GM19193 (cell line): Measurements from ENCODE around the gene LCOR.

Experiments used
- POLR2A ChIP-seq: IDR thresholded peaks from 4 replicates; pipeline ENCODE4 v1.6.1; 2011; ENCODE audit not compliant: insufficient read depth, insufficient read length; ENCODE audit errors: extremely low read depth

Gene LCOR

DNA sequence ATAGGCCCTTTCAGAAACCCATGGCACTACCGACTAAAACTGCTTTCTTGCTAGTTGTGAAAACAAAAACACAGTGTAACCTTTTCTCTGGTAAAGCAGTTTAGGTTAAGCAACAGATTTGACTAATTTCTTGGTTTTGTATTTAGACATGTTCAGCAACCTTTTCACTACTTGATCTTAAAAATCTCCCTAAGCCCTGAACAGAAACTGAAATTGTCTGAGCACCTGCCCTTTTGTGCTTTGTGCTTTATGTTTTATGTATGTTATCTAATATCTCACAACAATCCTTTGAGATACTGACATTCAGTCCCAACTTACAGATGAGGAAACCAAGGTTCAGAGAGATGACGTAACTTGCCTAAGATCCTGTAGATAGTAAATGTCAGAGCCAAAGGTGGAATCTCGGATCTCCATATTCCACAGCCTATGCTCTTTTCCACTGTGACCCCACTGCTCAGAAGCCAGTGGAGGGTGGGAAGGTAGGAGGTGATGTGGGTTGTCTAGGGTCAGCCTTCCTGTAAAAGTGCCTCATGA is 146.6 kb downstream of the LCOR start:
- no peak for TF ChIP-seq POLR2A

DNA sequence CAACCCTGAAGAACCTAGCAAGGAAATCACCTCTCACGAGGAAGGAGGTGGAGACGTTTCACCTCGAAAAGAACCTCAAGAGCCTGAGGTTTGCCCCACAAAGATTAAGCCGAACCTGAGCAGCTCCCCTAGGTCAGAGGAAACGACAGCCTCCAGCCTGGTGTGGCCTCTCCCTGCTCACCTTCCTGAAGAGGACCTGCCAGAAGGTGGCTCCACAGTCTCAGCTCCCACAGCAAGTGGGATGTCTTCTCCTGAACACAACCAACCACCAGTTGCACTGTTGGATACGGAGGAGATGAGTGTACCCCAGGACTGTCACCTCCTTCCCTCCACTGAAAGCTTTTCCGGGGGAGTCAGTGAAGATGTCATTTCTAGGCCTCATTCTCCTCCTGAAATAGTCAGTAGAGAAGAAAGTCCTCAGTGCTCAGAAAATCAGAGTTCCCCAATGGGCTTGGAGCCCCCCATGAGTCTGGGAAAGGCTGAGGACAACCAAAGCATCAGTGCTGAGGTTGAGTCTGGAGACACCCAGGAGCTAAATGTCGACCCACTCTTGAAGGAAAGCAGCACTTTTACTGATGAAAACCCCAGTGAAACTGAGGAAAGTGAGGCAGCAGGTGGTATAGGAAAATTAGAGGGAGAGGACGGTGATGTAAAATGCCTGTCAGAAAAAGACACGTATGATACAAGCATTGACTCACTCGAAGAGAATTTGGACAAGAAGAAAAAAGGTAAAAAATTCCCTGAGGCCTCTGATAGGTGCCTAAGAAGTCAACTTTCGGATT is 150.2 kb downstream of the LCOR start:
- no peak for TF ChIP-seq POLR2A

DNA sequence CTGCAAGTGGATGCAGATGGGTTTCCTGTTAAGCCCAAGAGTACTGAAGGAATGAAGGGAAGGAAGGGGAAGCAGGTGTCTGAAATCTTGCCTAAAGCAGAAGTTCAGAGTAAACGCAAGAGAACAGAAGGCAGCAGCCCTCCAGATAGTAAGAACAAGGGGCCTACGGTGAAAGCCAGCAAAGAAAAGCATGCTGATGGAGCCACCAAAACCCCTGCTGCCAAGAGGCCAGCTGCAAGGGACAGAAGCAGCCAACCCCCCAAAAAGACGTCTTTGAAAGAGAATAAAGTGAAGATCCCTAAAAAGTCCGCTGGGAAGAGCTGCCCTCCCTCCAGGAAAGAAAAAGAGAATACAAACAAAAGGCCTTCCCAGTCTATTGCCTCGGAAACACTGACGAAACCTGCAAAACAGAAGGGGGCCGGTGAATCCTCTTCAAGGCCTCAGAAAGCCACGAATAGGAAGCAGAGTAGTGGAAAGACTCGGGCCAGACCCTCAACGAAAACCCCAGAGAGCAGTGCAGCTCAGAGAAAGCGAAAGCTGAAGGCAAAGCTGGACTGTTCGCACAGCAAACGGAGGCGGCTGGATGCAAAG is 152.5 kb downstream of the LCOR start:
- TF ChIP-seq POLR2A = no peak

DNA sequence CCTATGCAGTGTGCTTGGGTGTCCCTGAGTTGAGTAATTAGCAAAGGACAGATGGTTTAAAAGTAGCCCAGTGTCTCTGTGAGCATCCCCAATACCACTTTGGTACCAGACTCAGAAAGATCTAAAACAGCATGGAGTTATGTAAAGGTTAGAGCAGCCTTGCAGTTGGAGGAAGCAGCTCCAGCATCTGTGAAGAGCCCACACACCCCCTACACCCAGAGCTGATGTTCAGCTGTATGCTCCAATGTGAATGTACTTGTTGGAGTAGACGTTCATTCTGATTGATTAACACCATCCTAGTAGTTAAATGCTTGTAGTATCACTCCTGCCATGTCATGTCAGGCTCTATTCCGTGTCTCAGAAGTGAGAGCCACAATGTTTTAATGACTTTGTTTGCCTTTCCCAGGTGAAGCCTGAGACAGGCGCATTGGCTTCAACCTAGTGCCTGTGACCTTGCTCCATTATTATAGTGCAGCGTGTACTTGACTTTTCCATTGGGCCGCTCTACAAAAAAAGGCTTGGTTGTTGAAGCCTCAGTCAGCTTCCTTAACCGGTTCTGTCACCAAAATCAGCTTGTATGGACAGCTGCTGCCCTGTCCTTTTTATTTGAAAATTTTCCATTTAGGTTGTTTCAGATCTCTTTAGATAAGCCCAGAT is 154.2 kb downstream of the LCOR start:
- no peak for TF ChIP-seq POLR2A

- no peak for TF ChIP-seq POLR2A
Measured at GRCh38 chr10:96987141-96987841, 155.2 kb downstream of the LCOR start.

DNA sequence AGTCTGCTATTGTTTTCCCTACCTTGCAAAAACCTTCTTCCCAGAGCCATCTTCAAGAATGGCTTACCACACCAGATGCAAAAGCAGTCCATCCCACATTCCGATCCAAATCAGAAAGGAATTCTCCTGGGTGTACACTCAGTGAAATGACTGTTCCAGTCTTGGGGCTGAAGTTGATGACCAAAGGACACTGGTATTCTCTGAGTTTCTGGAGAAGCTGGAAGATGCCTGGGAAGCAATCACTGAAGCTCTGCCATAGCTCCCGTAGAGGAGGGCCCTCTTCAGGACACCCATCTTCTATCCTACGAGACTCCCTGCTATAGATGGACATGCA is 155.7 kb downstream of the LCOR start:
- no peak for TF ChIP-seq POLR2A

- TF ChIP-seq POLR2A = no peak
Measured at GRCh38 chr10:96988426-96988825, 156.3 kb downstream of the LCOR start.

DNA sequence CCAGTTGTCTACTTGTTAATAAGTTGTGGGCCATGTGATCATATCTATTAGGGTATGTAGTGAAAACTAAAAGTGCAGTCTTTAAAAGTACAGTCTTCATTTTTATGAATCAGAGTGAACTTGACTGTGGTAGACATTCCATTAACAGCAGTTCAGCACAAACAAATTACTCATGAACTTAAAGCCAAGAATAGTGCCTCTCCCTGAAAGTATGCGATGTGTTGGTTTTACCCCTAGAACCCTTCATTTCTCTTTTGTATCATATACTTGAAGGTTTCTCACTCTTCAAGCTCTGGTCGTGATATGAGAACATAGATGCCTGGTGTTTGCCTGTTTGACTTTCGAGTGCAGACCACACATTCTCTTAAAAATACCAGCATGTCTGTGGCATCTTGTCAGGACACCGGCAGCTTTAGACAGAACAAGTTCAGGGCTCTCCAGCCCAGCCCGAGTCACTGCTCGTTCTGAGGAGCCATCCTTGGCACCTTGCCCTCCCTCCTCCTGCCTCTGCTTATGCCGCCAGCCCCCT is 159.3 kb downstream of the LCOR start:
- no peak for TF ChIP-seq POLR2A

DNA sequence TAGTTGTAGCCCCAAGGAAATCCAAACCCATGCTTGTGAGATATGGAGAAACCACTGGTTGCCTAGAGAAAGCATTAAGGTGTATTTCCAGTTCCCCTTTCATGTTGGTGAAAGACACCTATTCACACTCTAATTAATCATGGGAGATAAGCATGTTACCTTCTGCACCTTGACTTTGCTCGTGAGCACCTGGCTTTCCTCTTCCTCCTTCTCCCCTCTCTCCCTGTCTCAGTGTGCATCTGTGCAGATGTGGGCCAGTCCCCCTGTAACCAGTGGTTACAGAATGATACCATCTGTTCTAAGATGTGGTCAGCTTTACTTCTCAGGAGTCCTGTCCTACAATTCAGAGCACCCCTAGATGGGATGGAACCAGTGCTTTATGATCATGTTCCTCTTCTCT is 160.6 kb downstream of the LCOR start:
- TF ChIP-seq POLR2A = no peak

GRCh38 chr10:96995851-96996250 is 163.8 kb downstream of the LCOR start:
- no peak for TF ChIP-seq POLR2A

- no peak for TF ChIP-seq POLR2A
Measured at GRCh38 chr10:96996275-96996965, 164.3 kb downstream of the LCOR start.

DNA sequence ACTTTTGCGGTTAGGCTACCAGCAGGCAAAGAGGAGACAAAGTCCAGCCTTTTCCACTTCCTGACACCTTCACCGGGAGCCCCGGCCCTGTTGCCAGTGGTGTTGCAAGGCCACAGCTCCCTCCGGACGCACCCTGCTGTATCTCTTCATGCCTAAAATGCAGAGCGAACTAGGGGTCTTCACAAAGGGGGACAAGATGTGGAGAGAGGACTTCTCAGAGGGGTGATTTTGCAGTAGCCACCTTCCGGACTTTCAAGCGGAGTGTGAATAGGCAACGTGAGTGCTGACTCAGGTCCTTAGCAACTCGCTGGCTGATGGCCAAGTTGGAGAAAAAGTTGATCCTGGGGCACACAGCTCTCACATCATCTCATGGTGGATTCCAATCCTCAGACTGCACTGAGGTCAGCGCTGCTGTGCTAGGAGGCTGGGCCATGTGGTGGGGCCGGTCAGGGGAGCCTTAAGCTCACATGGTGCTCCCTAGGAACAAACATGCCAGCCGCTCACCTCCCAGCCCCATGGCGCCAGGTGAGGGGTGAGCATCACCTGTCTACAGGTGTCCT is 166.3 kb downstream of the LCOR start:
- TF ChIP-seq POLR2A = no peak

GRCh38 chr10:96999337-96999736 is 167.2 kb downstream of the LCOR start:
- no peak for TF ChIP-seq POLR2A

- no peak for TF ChIP-seq POLR2A
Measured at GRCh38 chr10:96999987-97000386, 167.9 kb downstream of the LCOR start.
